Tongue (tissue), 2 donors: Measurements from ENCODE around the gene NAT9. TPM values are rescaled to one million over a fixed set of nuclear protein-coding genes. Genes with fewer than 3 reads are reported as not detected.

Source experiments
- DNase-seq: peaks from one replicate; pipeline ENCODE4 v3.0.0-alpha.2; 2015
- total RNA-seq: library from RNA; depleted of rRNA; stranded (reverse); fragments of >200 nt; gene quantifications from one replicate; pipeline ENCODE4 v1.2.3, GENCODE V29; 2014

NAT9 gene
- total RNA-seq, 1 donor from 2014 or later, result 30.2 TPM

DNA sequence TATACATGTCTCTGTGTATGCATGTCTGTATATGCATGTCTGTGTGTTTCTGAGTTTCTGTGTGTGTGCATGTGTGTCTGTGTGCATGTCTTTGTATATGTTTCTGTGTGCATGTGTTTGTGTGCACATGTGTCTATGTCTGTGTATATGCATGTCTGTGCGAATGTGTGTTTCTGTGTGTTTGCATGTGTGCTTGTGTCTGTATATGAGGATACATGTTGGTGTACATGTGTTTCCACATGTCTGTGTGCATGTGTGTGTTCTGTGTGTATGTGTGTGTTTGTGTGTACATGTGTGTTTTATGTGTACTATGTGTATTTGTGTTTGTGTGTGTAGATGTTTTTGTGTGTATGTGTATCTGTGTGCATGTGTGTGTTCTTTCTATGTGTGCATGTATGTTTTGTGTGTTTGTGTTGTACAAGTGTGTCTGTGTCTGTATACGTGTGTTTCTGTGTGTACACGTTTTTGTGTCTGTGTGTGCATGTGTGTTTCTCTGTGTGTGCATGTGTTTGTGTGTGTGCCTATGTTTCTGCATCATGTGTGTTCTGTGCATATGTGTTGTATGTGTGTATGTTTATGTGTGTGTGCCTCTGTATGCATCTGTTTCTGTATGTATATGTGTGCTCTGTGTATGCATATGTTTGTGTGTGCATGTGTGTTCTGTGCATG is 48.0 kb downstream of the NAT9 start:
- no peak for DNase-seq

DNA sequence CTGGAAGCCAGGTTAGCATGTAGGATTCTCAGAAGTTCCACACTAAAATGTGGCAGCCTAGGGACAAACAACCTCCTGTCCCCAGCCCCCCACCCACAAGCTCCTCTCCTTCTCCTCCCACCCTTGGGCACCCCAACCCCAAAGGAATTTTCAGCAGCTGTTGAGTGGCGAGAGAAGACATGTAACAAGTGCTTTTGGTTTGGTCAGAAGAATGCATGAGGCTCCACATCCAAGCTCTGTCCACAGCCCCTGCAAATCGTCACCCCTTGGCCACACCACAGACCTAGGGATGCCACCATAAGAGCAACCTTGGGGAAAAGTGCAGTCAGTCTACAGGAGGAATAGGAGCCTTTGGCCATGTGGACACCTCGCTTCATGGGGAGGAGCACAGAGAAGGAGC is 51.0 kb downstream of the NAT9 start:
- no peak for DNase-seq

DNA sequence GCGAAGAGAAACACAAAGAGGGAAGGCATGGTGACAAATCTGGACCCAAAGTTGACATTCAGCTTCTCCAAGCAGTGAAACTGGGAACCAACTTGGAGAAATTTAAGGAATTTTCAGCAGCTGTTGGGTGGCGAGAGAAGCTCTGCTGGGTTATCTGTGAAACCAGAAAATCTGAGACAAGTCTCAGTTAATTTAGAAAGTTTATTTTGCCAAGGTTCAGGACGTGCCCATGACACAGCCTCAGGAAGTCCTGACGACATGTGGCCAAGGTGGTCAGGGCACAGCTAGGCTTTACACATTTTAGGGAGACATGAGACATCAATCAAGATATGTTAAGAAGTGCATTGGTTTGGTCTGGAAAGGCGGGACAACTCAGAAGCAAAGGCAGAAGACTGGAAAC is 52.3 kb downstream of the NAT9 start:
- peak; percentile 61 for DNase-seq

DNA sequence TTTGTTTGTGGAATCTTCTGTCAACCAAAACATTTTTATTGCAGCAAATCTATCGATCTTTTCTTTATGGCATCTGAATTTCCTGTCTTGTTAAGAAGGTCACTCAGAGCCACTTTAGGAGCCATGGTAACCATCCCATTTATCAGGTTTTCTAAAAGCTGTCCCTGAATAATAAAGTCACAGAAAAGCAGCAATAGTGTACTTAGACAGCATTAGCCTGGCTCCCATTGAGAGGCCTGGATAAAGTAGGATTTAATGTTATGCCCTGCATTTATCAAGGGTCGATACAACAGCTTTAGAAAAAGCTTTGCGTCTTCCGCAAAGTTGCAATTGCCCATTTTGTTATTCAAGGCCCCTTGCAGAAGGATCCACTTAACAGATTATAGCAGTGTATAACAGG is 53.4 kb downstream of the NAT9 start:
- DNase-seq, result no peak

Other genes starting within 250 kb of the NAT9 start
- 0.31 TPM for gene CD300LB, start 244.9 kb downstream of the NAT9 start, total RNA-seq
- gene CD300C, start 230.2 kb downstream of the NAT9 start, total RNA-seq, result not detected
- not detected for gene CD300H, start 208.8 kb downstream of the NAT9 start, total RNA-seq
- not detected for gene CD300LD, start 184.1 kb downstream of the NAT9 start, total RNA-seq
- gene CD300E, start 152.6 kb downstream of the NAT9 start, total RNA-seq, result not detected
- 3.3 TPM for gene CD300LF, start 63.4 kb downstream of the NAT9 start, total RNA-seq
- gene RAB37, start 39.1 kb downstream of the NAT9 start, total RNA-seq, result 1.9 TPM
- gene NHERF1, start 27.7 kb downstream of the NAT9 start, total RNA-seq, result 50.5 TPM
- 1.6 TPM for gene GRIN2C, start 83.5 kb upstream of the NAT9 start, total RNA-seq
- gene FDXR, start 96.6 kb upstream of the NAT9 start, total RNA-seq, result 4.3 TPM
- 0.51 TPM for gene FADS6, start 117.3 kb upstream of the NAT9 start, total RNA-seq
- gene USH1G, start 146.9 kb upstream of the NAT9 start, total RNA-seq, result 2.9 TPM
- not detected for gene OTOP2, start 147.9 kb upstream of the NAT9 start, total RNA-seq
- gene OTOP3, start 159.6 kb upstream of the NAT9 start, total RNA-seq, result 1.4 TPM
- gene HID1, start 196.4 kb upstream of the NAT9 start, total RNA-seq, result 12.3 TPM
- gene CDR2L, start 211.3 kb upstream of the NAT9 start, total RNA-seq, result 11.4 TPM
- 31.5 TPM for gene MRPL58, start 236.3 kb upstream of the NAT9 start, total RNA-seq